HepG2 (cell line): Measurements from ENCODE around the gene CBX5. TPM values are rescaled to one million over a fixed set of nuclear protein-coding genes. Genes with fewer than 3 reads are reported as not detected.
A peak's percentile ranks its signal among the peaks of the same experiment; 100 is the strongest.

Source experiments
- CBX2 ChIP-seq, 2 experiments: fragments of 200-600 bp in 1 of 2; sonication (generic); formaldehyde crosslinking in 1 of 2; IDR thresholded peaks; 2 replicates each; pipeline versions ENCODE4 v1.7.0 to v1.8.1; 2018 to 2022; ENCODE audit warnings: low read depth in 2 of 2, low read length in 1 of 2, mild to moderate bottlenecking in 1 of 2, missing genetic modification reagents in 1 of 2
- FOXM1 ChIP-seq: sonication (generic); formaldehyde crosslinking; IDR thresholded peaks from 2 replicates; pipeline ENCODE4 v1.5.0; 2020; ENCODE audit warnings: missing genetic modification reagents
- HNRNPUL1 ChIP-seq: fragments of 200-400 bp; formaldehyde crosslinking; IDR thresholded peaks from 2 replicates; pipeline ENCODE4 v1.6.1; 2017; ENCODE audit warnings: low read depth, mild to moderate bottlenecking, low read length, moderate library complexity
- KIAA2018 ChIP-seq: sonication (generic); formaldehyde crosslinking; IDR thresholded peaks from 2 replicates; pipeline ENCODE4 v1.5.0; 2020; ENCODE audit warnings: mild to moderate bottlenecking, missing genetic modification reagents, borderline replicate concordance
- MLXIP ChIP-seq: sonication (generic); formaldehyde crosslinking; IDR thresholded peaks from 2 replicates; pipeline ENCODE4 v1.9.0; 2021; ENCODE audit warnings: missing genetic modification reagents, borderline replicate concordance
- NBN ChIP-seq: fragments of 450-650 bp; conservative IDR thresholded peaks from 2 replicates; pipeline ENCODE4 v1.6.1; 2017
- NFYB ChIP-seq: sonication (generic); formaldehyde crosslinking; IDR thresholded peaks from 2 replicates; pipeline ENCODE4 v1.4.0; 2020; ENCODE audit warnings: missing genetic modification reagents
- SALL2 ChIP-seq: sonication (generic); formaldehyde crosslinking; IDR thresholded peaks from 2 replicates; pipeline ENCODE4 v1.8.1; 2023; ENCODE audit warnings: mild to moderate bottlenecking, missing genetic modification reagents, inconsistent platforms
- SIX4 ChIP-seq: sonication (generic); formaldehyde crosslinking; IDR thresholded peaks from 2 replicates; pipeline ENCODE4 v1.4.0; 2020; ENCODE audit warnings: missing genetic modification reagents
- TCF7L2 ChIP-seq: IDR thresholded peaks from 2 replicates; pipeline ENCODE4 v1.6.1; 2011; ENCODE audit warnings: mild to moderate bottlenecking, low read depth, low read length, moderate library complexity
- ZFYVE20 ChIP-seq: sonication (generic); formaldehyde crosslinking; IDR thresholded peaks from 2 replicates; pipeline ENCODE4 v1.8.0; 2023; ENCODE audit warnings: low read depth, mild to moderate bottlenecking, moderate library complexity, missing genetic modification reagents, borderline replicate concordance
- ZNF225 ChIP-seq: sonication (generic); formaldehyde crosslinking; IDR thresholded peaks from 2 replicates; pipeline ENCODE4 v1.4.0; 2020; ENCODE audit warnings: mild to moderate bottlenecking, missing genetic modification reagents
- ZNF282 ChIP-seq: fragments of 450-650 bp; IDR thresholded peaks from 2 replicates; pipeline ENCODE4 v1.6.1; 2018; ENCODE audit not compliant: partially characterized antibody
- ZNF503 ChIP-seq: sonication (generic); formaldehyde crosslinking; IDR thresholded peaks from 2 replicates; pipeline ENCODE4 v1.4.0; 2020; ENCODE audit warnings: missing genetic modification reagents
- ZNF550 ChIP-seq: sonication (generic); formaldehyde crosslinking; IDR thresholded peaks from 2 replicates; pipeline ENCODE4 v1.4.0; 2020; ENCODE audit warnings: mild to moderate bottlenecking, missing genetic modification reagents, borderline replicate concordance
- ZNF703 ChIP-seq: sonication (generic); formaldehyde crosslinking; IDR thresholded peaks from 2 replicates; pipeline ENCODE4 v1.5.1; 2020; ENCODE audit warnings: missing genetic modification reagents, mild to moderate bottlenecking, moderate library complexity, borderline replicate concordance
- polyA plus RNA-seq, 8 experiments: library from polyadenylated mRNA; depleted of rRNA in 3 of 8; stranded (reverse) in 7 of 8; unstranded in 1 of 8; fragments of >200 nt; fragmentation: Illumina TruSeq in 4 of 8; extraction: Trizol in 4 of 8; gene quantifications; 2 replicates each; pipeline versions ENCODE4 v1.2.1 to v1.2.3, GENCODE V29; 2011 to 2016; ENCODE audit warnings: low read depth in 4 of 8, missing spikeins in 1 of 8, mixed read lengths in 1 of 8; ENCODE audit not compliant: insufficient read depth in 1 of 8
- total RNA-seq, 5 experiments: library from RNA; depleted of rRNA; stranded (reverse); fragments of >200 nt; fragmentation: Illumina TruSeq; extraction: Trizol; gene quantifications; 2 replicates each; pipeline ENCODE4 v1.2.3, GENCODE V29; 2016; ENCODE audit warnings: low read depth in 1 of 5

CBX5 gene
- total and polyA plus RNA-seq, 2 of the 13 experiments (the other 11 are each of a cell fraction or from before 2014, with no cell fraction given), result 16.0 to 22.2 TPM

- TF ChIP-seq HNRNPUL1, result no peak
- TF ChIP-seq NBN, result no peak
- TF ChIP-seq ZNF282, result no peak
- TF ChIP-seq ZFYVE20 (CRISPR knock-in tag), result no peak
- TF ChIP-seq CBX2 (IDR thresholded peaks at IDR 0.05; ENCODE audit: low read depth, low read length), result no peak
- TF ChIP-seq CBX2 (CRISPR knock-in tag; IDR thresholded peaks at IDR 0.05; ENCODE audit: low read depth), result no peak
- TF ChIP-seq ZNF703 (CRISPR knock-in tag), result peak; percentile 42; the same call in 1 of the 2 replicates
- no peak for TF ChIP-seq NFYB
- TF ChIP-seq KIAA2018 (CRISPR knock-in tag), result no peak
- no peak for TF ChIP-seq MLXIP (CRISPR knock-in tag)
- TF ChIP-seq ZNF225 (CRISPR knock-in tag), result no peak
- no peak; the same call in 1 of the 2 replicates for TF ChIP-seq SALL2
- TF ChIP-seq TCF7L2, result no peak
- no peak for TF ChIP-seq ZNF550
- TF ChIP-seq SIX4 (CRISPR knock-in tag), result no peak
- TF ChIP-seq FOXM1 (CRISPR knock-in tag), result no peak
- TF ChIP-seq ZNF503 (CRISPR knock-in tag), result peak; percentile 70
Observed at GRCh38 chr12:54294152-54294952, 14.4 kb upstream of the CBX5 start (continued).
